CD1c-positive myeloid dendritic cell (primary cell): ENCODE data around the gene DCAF8L2.
"Not testable (repeated sequence)": the region's sequence is repeated elsewhere in the genome, so short reads cannot be mapped to it uniquely, and the experiment has no call there.

Source experiments
- DNase-seq: peaks from one replicate; pipeline ENCODE4 v3.0.0-alpha.2; 2016; ENCODE audit errors: extremely low spot score

The DCAF8L2 gene

DNA sequence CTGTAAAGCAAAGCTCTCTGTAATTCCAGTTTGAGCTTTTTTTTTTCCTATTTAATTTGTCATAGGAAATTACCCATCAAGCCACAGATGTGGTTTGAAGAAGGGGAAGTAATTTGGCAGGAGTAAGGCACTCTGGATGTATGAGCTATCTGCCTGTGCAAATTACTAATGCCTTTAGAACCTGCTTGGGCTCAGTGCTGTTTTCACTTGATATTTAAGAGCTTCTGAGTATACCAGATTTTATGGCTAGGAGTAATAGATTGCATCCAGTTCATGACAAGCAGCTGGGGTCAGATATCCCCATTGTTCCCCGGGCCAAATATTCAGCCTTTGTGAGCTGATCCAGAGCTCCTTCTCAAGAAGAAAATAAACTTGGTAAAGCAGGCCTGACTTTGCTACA, 89.1 kb downstream of the DCAF8L2 start:
- no peak for DNase-seq

DNA sequence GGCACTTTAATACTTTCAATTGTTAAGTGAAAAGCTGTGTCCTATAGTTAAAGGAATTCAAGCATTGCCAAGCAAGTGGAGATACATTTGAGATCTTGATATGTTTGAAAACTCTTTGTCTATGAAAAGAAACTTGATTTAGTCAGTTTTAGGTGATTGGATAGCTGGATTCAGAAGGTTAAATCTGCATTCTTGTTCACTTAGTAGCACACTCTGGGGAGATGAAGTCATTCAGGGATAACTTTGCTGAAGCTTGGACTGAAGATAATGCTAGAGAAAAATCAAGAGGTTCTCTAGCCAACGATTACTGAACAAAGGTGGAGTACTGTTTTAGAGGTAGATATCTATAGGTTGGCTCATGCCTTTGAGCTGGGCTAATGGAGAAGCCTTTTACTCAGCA, 90.6 kb downstream of the DCAF8L2 start:
- DNase-seq, result no peak

DNA sequence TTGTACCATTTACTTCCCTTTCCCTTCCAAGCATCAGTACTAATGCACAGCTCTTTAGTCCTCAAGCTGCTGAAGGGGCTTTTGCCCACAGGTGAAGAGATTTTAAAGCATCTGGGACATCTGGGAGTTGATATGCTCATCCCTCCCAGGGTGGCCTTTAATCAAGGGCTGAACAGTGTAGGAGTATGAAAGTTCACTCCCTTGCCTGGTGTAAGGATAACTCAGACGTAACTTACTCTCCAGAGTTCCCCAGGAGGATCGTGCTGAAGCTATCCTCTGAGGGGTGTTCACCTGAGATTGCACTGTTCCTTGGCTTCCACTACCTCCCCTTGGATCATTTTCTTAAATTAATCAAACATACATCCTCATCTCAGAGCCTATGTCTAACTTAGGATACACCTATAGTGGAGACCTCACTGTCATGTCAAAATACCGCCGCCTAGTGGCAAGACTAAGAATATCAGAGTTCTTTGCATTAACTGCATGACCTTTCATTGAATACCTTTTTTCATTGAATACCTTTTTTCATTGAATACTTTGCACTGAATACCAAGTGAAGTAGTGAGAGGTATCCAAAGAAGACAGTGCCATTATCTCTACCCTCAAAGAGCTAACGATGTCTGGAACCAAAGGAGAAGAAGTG, 93.5 kb downstream of the DCAF8L2 start:
- DNase-seq, result not testable (repeated sequence)

DNA sequence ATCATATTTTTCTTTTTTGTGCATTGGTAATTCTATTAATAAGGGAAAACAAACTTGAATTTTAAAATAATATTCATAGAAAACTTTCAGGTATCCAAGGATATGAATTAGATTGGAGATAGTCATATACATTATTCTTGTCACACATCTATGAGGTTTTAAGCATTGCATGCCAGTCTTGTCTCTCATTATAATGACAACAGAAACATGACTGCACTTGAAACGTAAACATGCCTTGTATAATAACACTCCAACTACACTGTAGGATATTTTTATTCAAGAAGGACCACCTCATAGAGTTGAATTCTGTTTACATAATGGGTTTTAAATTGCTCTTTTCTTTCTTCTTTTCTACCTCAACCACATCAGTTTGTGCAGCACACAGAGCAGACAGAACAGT, 104.5 kb downstream of the DCAF8L2 start:
- no peak for DNase-seq

DNA sequence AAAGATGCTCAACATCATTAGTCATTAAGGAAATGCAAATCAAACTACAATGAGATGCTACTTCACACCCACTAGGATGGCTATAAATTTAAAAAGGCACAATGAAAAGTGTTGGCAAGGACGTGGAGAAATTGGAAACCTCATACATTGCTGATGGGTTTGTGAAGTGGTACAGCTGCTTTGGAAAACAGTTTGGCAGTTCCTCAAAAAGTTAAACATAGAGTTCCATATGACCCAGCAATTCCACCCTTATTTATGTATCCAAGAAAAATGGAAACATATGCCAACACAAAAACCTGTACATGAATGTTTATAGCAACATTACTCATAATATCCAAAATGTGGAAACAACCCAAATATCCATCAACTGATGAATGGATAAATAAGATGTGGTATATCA, 116.4 kb downstream of the DCAF8L2 start:
- DNase-seq, result no peak

DNA sequence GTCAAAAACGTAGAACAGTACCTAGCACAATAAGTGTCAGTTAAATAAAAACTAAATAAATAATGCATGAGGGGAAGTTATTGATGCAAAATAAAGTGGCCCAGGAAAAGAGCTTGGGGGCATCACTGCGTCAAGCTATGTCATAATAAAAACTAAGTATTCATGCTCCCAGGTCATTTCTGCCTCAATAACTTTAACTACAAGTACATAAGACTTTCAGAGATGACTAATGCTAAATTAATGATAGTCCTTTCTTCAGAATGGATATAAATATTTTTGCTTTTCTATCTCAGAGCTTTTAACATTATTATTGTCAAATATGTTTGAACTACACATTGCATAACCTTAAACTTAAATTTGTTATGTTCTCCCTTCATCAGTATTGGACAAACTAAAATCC, 125.5 kb downstream of the DCAF8L2 start:
- DNase-seq, result no peak

DNA sequence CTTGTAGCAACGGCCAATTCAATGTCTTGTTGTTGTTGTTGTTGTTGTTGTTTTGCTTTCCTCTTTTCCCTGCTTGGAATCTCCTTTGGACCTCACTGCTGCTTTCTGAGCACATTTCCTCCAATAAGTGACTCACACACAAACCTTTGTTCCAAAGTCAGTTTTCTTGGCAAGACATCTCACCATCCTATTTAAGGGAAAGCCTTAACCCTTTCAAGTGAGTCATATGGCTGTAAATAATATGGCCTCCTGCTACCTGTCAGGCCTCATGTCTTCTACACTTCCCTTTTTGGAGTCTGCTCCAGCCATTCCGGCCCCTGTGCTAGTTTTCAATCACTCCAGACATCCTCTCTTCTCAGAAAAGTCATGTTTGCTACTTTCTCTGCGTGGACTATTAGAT, 138.1 kb downstream of the DCAF8L2 start:
- DNase-seq, result no peak

DNA sequence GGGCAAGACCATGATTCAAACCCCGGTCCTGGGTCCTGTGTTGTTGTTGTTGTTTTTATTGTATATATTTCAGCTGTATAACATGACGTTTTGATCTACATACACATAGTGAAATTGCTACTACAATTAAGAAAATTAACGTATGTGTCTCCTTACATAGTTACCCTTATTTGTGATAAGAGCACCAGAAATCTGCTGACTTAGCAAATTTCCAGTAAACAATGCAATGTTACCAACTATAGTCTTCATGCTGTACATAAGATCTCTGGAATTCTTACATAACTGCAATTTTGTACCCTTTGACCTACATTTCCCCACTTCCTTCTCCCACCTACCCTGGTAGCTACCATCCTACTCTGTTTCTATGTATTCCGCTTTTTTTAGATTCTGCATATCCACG, 141.8 kb downstream of the DCAF8L2 start:
- no peak for DNase-seq

DNA sequence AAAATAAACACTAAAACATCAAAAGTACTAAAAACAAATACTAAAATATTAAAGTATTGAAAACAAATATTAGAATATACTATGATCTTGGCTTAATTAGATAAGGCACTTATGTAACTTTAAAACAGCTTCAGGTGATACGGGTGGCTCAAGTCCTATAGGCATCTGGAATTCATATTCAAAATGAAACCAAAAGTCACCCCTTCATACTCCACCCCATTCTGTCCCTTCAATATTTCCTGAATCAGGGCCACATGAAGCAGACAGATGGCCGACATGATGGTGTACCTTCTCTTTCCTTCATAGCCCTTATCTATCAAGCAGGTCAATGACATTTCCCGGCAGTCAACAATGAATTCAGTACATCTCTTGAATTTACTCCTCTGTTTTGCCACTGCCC, 145.8 kb downstream of the DCAF8L2 start:
- no peak for DNase-seq

DNA sequence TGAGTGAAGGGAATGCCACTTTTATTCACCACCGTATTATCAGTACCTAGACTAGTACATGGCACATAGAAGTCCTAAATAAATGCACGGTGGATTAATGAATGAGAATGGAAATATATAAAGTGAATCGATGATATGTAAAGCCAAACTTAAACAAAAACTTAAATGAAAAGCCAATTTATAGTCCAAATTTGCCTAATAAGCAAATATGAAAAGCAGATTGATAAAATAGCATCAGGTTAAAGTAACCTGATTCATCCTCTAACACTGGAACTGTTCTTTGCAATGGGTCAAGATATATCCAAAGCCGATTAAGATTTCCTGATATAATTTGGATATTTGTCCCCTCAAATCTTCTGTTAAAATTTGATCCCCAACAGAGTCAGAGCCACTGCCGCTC, 150.8 kb downstream of the DCAF8L2 start:
- no peak for DNase-seq

DNA sequence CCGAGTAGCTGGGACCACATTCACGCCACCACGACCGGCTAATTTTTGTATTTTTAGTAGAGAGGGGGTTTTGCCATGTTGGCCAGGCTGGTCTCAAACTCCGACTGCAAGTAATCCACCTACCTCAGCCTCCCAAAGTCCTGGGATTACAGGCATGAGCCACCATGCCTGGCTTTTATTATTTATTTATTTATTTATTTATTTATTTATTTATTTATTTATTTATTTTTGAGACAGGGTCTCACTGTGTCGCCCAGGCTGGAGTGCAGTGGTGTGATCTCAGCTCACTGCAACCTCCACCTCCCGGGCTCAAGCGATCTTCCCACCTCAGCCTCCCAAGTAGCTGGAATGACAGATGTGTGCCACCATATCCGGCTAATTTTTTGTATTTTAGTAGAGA, 153.4 kb downstream of the DCAF8L2 start:
- not testable (repeated sequence) for DNase-seq

DNA sequence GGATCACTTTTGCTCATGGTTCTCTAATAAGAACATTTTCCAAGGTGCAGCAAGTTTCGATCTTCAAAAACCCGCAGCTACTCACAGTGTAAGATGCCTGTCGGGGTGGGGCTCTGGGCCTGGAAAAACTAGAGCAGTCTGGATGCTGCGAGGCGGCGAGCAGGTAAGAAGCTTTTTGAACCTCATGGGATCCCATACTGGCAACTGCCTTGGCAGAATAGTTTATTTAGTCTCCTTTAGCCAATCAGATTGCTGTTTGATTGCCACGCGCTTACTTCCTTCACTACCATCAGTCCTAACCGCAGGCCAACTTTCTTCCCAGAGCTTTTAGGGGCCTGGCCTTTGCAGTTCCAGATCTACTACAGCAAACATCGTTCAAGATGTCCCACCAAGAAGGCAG, 156.4 kb downstream of the DCAF8L2 start:
- no peak for DNase-seq

DNA sequence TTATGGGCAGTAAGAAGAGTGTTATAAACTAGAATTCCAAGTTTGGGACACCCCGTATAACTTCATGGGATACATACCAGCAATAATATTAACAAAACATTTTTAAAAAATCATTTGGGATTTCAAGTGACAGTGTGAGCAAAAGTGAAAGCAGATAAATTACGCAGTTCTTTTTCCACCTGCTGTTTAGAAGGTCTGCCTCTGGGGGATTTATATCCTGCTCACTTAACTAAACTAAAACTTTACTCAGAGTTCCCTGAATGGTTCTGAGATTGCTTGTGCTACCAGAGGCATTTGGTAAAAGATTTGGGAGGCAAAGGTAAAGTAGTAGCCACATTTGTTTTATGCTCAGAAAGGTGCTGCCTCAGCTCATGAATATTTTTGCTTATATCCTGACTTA, 160.2 kb downstream of the DCAF8L2 start:
- not testable (repeated sequence) for DNase-seq

DNA sequence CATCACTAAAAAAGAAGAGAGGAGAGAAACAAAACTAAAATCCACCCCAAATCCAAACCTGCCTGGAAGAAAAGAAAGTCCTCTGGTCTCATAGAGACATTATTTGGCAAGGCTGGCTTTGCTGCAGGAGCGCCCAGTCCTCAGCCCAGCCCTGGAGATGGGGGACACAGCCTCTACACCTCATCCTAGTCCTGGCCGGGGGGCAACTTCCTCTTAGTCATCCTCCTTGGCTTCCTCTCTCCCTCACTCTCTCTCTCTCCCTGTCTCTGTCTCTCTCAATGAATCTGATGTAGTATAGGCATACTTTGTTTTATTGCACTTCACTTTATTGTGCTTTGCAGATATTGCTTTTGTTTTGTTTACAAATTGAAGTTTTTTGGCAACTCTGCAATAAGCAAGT, 161.8 kb downstream of the DCAF8L2 start:
- no peak for DNase-seq

DNA sequence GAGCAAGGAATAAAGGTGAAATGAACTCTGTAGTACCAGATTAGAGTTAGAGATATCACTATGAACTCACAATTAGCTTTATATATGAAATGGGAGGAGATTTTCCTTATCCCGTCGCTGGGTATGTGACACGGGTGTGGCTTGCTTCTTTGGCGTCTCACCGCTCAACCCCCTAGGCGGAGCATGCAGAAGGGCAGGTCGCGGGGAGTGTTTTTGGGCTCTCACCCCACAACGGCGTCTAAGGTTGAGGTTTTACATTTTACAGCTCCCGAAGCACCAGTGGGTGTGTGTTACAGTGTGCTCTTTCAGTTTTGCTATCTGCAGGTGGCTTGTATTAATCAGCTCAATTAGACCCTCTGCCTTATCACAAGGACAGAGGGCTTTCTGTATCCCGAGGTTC, 175.6 kb downstream of the DCAF8L2 start:
- DNase-seq, result no peak

DNA sequence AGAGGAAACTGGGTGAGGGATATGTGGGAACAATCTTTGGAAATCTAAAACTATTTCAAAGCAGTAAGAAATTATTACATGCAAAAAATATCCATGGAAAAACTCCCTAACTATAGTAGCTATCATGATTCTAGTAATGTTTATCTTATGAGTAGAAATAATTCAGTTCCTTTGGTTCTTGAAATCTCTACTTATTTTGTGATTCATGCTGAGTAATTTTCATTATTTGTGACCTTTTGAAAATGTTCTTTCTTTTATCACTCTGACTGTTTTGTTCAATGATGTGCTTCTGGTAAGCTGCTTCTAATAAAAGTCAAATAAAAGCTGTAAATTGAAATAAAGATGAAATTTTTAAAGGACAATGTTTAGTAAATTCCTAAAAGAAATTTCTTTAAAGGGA, 177.2 kb downstream of the DCAF8L2 start:
- no peak for DNase-seq

DNA sequence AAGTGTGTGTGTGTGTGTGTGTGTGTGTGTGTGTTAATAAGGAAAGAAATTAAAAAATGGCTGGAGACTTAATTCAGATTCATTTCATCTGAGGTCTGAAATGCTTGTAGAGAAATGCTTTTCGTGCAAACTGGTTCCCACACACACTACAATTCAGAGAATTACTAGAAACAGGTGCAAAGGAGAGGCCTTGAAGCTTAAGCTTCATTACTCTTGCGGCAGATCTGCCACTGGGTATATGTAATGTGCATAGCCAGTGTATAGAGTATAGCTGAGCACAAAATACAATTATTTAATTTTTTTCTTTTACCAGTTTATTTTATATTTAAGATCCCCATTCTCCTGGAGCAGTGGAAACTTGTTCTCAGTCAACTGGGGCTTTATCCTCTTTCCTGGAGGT, 185.8 kb downstream of the DCAF8L2 start:
- no peak for DNase-seq

DNA sequence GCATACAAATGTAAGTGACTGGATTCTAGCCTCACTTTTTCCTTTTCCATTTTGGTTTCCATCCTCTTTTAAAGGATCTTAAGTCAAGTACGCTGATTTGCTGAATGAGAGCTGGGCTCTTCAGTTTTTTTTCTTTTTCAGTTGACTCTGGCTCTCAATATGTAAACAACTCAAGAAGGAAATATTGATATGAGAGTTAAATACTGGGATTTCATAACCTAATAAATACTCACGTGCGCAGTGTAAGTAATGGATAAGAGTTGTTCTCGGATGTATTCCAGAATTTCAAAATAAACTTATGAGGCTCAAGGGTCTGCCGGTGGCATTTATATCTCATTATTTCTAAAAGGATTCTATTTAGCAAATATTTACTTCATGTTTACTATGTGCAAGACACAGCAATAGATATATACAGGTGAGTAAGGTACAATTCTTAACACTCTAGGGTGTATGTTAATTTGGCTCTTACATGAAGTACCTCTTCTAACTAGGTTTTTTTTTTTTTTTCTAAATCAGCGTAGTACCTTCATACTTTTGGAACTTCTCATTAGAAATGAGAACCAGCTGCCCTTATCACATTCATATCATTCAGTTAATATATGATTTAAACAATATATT, 206.6 kb downstream of the DCAF8L2 start:
- DNase-seq, result no peak

DNA sequence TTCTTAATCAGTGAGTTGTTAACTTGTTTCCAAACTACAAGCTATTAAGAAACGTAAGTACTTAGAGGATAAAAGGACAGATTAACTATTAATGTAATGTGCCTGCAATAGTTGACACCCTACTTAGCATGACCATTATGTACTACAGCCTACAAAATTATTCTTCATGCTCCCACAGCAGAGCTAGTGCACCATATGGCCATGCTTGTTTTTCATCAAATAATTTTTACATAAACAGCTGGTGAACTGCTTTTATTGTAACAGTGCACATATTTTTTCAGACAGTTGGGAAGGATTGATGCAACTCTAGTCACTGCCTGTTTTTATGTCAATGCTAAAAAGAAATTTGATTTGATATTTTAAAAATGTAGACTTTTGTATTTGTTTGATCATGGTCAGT, 207.4 kb downstream of the DCAF8L2 start:
- DNase-seq, result no peak
